ENCODE data around the gene STH. TPM values are rescaled to one million over a fixed set of nuclear protein-coding genes. Genes with fewer than 3 reads are reported as not detected.

Gene STH
- total RNA-seq, 1 experiment from 2014 or later, result not detected

DNA sequence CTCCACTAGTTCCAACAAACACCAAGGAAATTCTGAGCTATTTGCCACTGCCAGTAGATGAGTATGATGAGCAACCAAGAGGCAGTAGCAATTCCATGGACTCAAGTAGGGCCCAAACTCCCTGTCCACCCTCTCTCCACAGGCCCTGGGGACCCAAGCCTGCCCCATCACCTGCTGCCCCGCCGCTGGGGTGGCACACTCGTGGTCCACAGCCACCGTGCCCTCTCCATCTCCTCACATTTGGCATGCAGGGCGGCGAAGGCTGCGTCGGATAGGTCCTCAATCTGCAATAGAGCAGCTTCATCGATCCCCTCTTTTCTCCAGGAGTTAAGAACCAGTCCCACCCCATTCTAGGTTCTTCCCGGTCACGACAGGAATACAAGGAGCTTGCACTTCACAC, 33.9 kb downstream of the STH start:
- H3K4me1 Mint-ChIP-seq (ENCODE audit: insufficient read depth, unreplicated experiment), result no peaks in the 10 kb centered on the region
- BruUV-seq (replicated peaks), result no TSS peak
- no peaks in the 10 kb centered on the region for H3K27me3 Mint-ChIP-seq (ENCODE audit: insufficient read depth, unreplicated experiment)
- intact Hi-C loops (cut with micrococcal nuclease), result no loop called here
- TF ChIP-seq, protein P1, sequence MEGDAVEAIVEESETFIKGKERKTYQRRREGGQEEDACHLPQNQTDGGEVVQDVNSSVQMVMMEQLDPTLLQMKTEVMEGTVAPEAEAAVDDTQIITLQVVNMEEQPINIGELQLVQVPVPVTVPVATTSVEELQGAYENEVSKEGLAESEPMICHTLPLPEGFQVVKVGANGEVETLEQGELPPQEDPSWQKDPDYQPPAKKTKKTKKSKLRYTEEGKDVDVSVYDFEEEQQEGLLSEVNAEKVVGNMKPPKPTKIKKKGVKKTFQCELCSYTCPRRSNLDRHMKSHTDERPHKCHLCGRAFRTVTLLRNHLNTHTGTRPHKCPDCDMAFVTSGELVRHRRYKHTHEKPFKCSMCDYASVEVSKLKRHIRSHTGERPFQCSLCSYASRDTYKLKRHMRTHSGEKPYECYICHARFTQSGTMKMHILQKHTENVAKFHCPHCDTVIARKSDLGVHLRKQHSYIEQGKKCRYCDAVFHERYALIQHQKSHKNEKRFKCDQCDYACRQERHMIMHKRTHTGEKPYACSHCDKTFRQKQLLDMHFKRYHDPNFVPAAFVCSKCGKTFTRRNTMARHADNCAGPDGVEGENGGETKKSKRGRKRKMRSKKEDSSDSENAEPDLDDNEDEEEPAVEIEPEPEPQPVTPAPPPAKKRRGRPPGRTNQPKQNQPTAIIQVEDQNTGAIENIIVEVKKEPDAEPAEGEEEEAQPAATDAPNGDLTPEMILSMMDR (IDR thresholded peaks at IDR 0.05; ENCODE audit: unreplicated experiment), result no peak
- ChIA-PET CTCF (interaction anchor here (0.7 to 1.4 kb wide), 2 partner anchors 151 to 839 kb away, joined by 3 to 5 read pairs; no protein-coding TSS in a partner anchor), POLR2A (interaction anchor here (0.7 to 1.3 kb wide), 2 partner anchors 11 to 234 kb away, joined by 3 read pairs; no protein-coding TSS in a partner anchor)
- H3K36me3 Mint-ChIP-seq (ENCODE audit: insufficient read depth, unreplicated experiment), result peaks cover 97% of the 10 kb centered on the region
- H3K27ac Mint-ChIP-seq (ENCODE audit: low read depth, unreplicated experiment), result no peak overlapping the region
- DNase-seq (ENCODE audit: unreplicated experiment), result no peak
- no peak overlapping the region for H3K4me3 Mint-ChIP-seq (ENCODE audit: unreplicated experiment)
- no peaks in the 10 kb centered on the region for H3K9me3 Mint-ChIP-seq (ENCODE audit: unreplicated experiment)

DNA sequence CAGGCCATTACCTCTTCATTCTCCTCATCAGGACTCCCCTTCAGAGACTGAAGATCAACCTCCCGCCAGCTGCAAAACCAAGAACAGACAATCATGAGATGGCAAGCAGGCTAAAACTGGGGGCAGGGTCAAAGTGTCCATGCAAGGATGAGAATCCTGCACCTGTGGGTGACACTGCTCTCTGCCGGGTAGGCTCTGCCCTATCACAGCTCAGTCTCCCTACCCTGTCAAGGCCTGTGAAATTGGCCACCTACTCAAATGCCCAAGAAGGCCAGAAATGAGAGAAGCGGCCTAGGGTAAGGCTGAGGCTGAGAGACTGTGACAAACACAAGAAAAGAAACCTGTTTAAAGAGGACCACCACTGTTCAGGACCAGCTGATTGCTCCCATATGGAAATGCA, 34.3 kb downstream of the STH start:
- Mint-ChIP-seq H3K4me3 (ENCODE audit: unreplicated experiment) (no peak overlapping the region), H3K27ac (ENCODE audit: low read depth, unreplicated experiment) (no peak overlapping the region), H3K9me3 (ENCODE audit: unreplicated experiment) (no peaks in the 10 kb centered on the region), H3K27me3 (ENCODE audit: insufficient read depth, unreplicated experiment) (no peaks in the 10 kb centered on the region), H3K36me3 (ENCODE audit: insufficient read depth, unreplicated experiment) (peaks cover 97% of the 10 kb centered on the region), H3K4me1 (ENCODE audit: insufficient read depth, unreplicated experiment) (no peaks in the 10 kb centered on the region)
- no peak for DNase-seq (ENCODE audit: unreplicated experiment)
- CTCF ChIA-PET, result interaction anchor here (0.7 to 1.4 kb wide), 3 partner anchors 150 to 839 kb away, joined by 3 to 5 read pairs (median 5); partner anchors contain the start of gene KANSL1
- intact Hi-C loops (cut with micrococcal nuclease), result no loop called here
- no TSS peak for BruUV-seq (replicated peaks)
- TF ChIP-seq, protein P1 (IDR thresholded peaks at IDR 0.05; ENCODE audit: unreplicated experiment), result no peak
- POLR2A ChIA-PET, result interaction anchor here (0.7 to 1.3 kb wide), 2 partner anchors 11 to 233 kb away, joined by 3 read pairs; no protein-coding TSS in a partner anchor

DNA sequence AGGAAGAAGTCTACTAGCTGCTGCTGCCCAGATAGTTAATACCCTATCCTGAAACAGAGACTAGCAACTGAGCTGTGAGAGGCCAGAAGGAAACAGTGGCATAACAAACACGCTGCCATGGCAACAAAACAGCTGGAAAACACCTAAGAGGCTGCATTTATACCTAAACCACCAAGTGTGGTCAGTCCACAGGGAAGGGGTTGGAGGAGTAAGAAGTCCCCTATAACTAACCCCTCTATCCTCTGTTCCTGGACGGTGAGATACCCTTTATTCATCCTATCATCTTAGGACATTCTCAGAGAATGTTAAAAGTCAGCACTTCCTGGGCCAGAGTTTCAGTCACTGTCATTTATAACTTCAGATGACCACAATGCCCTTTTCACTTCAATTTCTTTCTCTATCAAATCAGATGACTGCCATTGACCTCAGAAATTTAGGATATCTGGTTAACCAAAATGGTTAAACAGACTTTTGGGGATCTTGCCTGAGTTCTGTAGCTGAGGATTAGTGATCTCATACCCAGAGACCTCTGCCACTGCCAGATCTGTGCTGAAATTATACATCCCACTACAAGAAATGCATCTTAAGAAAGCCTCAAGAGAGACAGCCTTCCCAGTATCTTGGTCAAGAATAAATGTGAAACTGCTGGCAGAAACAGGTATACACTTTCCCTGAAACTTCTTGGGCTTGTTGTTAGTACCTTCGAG, 36.2 kb downstream of the STH start:
- Mint-ChIP-seq H3K27ac (ENCODE audit: low read depth, unreplicated experiment) (no peak overlapping the region), H3K4me3 (ENCODE audit: unreplicated experiment) (no peak overlapping the region), H3K9me3 (ENCODE audit: unreplicated experiment) (no peaks in the 10 kb centered on the region), H3K27me3 (ENCODE audit: insufficient read depth, unreplicated experiment) (no peaks in the 10 kb centered on the region), H3K4me1 (ENCODE audit: insufficient read depth, unreplicated experiment) (no peaks in the 10 kb centered on the region), H3K36me3 (ENCODE audit: insufficient read depth, unreplicated experiment) (peaks cover 97% of the 10 kb centered on the region)
- intact Hi-C loops (cut with micrococcal nuclease), result no loop called here
- BruUV-seq (replicated peaks), result no TSS peak
- POLR2A ChIA-PET, result interaction anchor here (0.9 to 1.2 kb wide), 2 partner anchors 9 to 16 kb away, joined by 3 read pairs; no protein-coding TSS in a partner anchor
- no peak for DNase-seq (ENCODE audit: unreplicated experiment)
- TF ChIP-seq, protein P1 (IDR thresholded peaks at IDR 0.05; ENCODE audit: unreplicated experiment), result no peak
- CTCF ChIA-PET, result interaction anchor here (0.6 to 2.7 kb wide), 5 partner anchors 9 to 158 kb away, joined by 3 to 15 read pairs (median 3); partner anchors contain the start of gene KANSL1

DNA sequence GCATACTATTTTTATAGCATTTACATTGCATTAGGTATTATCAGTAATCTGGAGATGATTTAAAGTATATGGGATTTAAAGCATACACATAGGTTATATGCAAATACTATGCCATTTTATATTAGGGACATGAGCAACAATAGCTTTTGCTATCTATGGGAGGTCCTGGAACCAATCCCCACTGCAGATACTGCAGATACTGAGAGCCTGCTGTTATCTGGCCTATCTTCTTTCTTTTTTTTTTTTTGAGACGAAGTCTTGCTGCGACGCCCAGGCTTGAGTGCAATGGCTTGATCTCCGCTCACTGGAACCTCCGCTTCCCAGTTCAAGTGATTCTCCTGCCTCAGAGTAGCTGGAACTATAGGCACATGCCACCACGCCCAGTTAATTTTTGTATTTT, 37.4 kb downstream of the STH start:
- intact Hi-C loops (cut with micrococcal nuclease), result no loop called here
- ChIA-PET CTCF (interaction anchor here (0.6 to 2.7 kb wide), 4 partner anchors 8 to 176 kb away, joined by 3 to 15 read pairs (median 4); no protein-coding TSS in a partner anchor), POLR2A (no interaction called here)
- TF ChIP-seq, protein P1 (IDR thresholded peaks at IDR 0.05; ENCODE audit: unreplicated experiment), result no peak
- H3K9me3 Mint-ChIP-seq (ENCODE audit: unreplicated experiment), result no peaks in the 10 kb centered on the region
- no peaks in the 10 kb centered on the region for H3K27me3 Mint-ChIP-seq (ENCODE audit: insufficient read depth, unreplicated experiment)
- H3K27ac Mint-ChIP-seq (ENCODE audit: low read depth, unreplicated experiment), result no peak overlapping the region
- H3K4me3 Mint-ChIP-seq (ENCODE audit: unreplicated experiment), result no peak overlapping the region
- BruUV-seq (replicated peaks), result no TSS peak
- no peak for DNase-seq (ENCODE audit: unreplicated experiment)
- peaks cover 97% of the 10 kb centered on the region for H3K36me3 Mint-ChIP-seq (ENCODE audit: insufficient read depth, unreplicated experiment)
- no peaks in the 10 kb centered on the region for H3K4me1 Mint-ChIP-seq (ENCODE audit: insufficient read depth, unreplicated experiment)

All from MCF 10A (cell line).